GM12864 (cell line): ENCODE results near the gene PRRG3.
"Not testable (repeated sequence)": the region's sequence is repeated elsewhere in the genome, so short reads cannot be mapped to it uniquely, and the experiment has no call there.

ENCODE experiments used
- DNase-seq: peaks from one replicate; pipeline ENCODE4 v3.0.0-alpha.2; 2011; ENCODE audit warnings: low read depth
- H3K4me3 ChIP-seq: 2 replicates; pipeline ENCODE4 v1.5.1; 2011; ENCODE audit warnings: mild to moderate bottlenecking, low read depth, low read length, control low read depth
- CTCF ChIP-seq: IDR thresholded peaks from 2 replicates; pipeline ENCODE4 v1.5.1; 2011; ENCODE audit warnings: low read depth, mild to moderate bottlenecking, moderate library complexity, low read length, control low read depth, inconsistent platforms; ENCODE audit errors: missing control alignments

The PRRG3 gene

GRCh38 chrX:151688695-151689094 lies 6.6 kb upstream of the PRRG3 start:
- H3K4me3 ChIP-seq, result no peak overlapping the region

GRCh38 chrX:151692825-151693224 lies 2.4 kb upstream of the PRRG3 start:
- no peak for DNase-seq
- TF ChIP-seq CTCF, result no peak
- no peak overlapping the region for H3K4me3 ChIP-seq

More at GRCh38 chrX:151688695-151689094, 6.6 kb upstream of the PRRG3 start:
- no peak for DNase-seq
- no peak for TF ChIP-seq CTCF

GRCh38 chrX:151694121-151694520 lies 1.1 kb upstream of the PRRG3 start:
- no peak for TF ChIP-seq CTCF
- no peak overlapping the region for H3K4me3 ChIP-seq
- no peak for DNase-seq

- no peak overlapping the region for H3K4me3 ChIP-seq
- no peak for TF ChIP-seq CTCF
- DNase-seq, result no peak
Observed at GRCh38 chrX:151695583-151696340, 504 bp downstream of the PRRG3 start.

GRCh38 chrX:151697082-151697481 lies 1.8 kb downstream of the PRRG3 start:
- H3K4me3 ChIP-seq, DNase-seq: not testable (repeated sequence)

GRCh38 chrX:151697522-151697921 lies 2.3 kb downstream of the PRRG3 start:
- H3K4me3 ChIP-seq, result no peak overlapping the region
- TF ChIP-seq CTCF, result no peak
- DNase-seq, result no peak

- H3K4me3 ChIP-seq, result no peak overlapping the region
- DNase-seq, result no peak
- TF ChIP-seq CTCF, result no peak
Observed at GRCh38 chrX:151698485-151698884, 3.2 kb downstream of the PRRG3 start.
